SK-MEL-5 (cell line): ENCODE results near the gene TXNL4B. TPM values are rescaled to one million over a fixed set of nuclear protein-coding genes. Genes with fewer than 3 reads are reported as not detected.
A peak's percentile ranks its signal among the peaks of the same experiment; 100 is the strongest.

Experiments used
- DNase-seq: peaks from one replicate; pipeline ENCODE4 v3.0.0-alpha.2; 2016; ENCODE audit warnings: low read depth, low spot score
- in situ Hi-C: cut with HindIII; loops from 2 replicates; pipeline ENCODE4 v1.10.0; 2016; ENCODE audit warnings: low sequenced_read_pairs, high pct_unique_total_duplicates, low pct_unique_long_range_greater_than_20kb
- polyA plus RNA-seq, 2 experiments: library from polyadenylated mRNA; depleted of rRNA; stranded (reverse); fragments of >200 nt; gene quantifications; 2 replicates each; pipeline ENCODE4 v1.2.3, GENCODE V29; 2015
- total RNA-seq: library from RNA; depleted of rRNA; stranded (reverse); fragments of >200 nt; shearing (Covaris generic); gene quantifications from 2 replicates; pipeline ENCODE4 v1.2.3, GENCODE V29; 2014; rRNA removed

Gene TXNL4B
- 11.0 and 11.2 TPM in 2 replicates for total RNA-seq
- 16.1 and 17.2 TPM in 2 replicates for polyA plus RNA-seq (2015; cell fraction: cytosol; rRNA removed)
- polyA plus RNA-seq (2015; cell fraction: nucleus; rRNA removed), result 7.2 and 8.2 TPM in 2 replicates

- DNase-seq, result peak; percentile 99
- in situ Hi-C loops, result no loop called here
These were observed at the start of gene TXNL4B, which contains the start of gene DHX38 for GRCh38 chr16:72093448-72094265. Gene TXNL4B, minus strand, starts transcription at chr16:72093620. Its CDS starts 2,871 bp downstream, at chr16:72090749. Gene DHX38, plus strand, starts transcription at chr16:72093847. Its CDS starts 2,311 bp downstream, at chr16:72096158.

DNA sequence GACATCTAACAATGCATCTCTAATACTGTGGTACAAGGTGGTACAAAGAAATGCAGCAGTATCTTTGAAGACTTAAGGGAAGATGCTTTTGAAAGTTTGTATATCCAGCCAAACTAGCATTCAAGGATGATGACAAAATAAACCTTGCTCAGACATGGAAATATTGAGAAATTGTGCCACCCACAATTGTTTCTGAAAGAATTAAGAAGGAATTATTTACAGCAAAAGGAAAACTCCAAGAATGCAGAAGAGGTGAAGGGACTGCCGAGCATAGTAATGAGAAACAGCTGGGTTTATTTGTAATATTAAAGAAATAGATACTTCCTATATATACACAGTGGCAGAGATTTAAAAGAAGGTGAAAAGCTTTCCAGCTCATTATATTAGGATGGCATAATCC lies 49.1 kb upstream of the TXNL4B start:
- in situ Hi-C loops, result no loop called here
- no peak for DNase-seq

DNA sequence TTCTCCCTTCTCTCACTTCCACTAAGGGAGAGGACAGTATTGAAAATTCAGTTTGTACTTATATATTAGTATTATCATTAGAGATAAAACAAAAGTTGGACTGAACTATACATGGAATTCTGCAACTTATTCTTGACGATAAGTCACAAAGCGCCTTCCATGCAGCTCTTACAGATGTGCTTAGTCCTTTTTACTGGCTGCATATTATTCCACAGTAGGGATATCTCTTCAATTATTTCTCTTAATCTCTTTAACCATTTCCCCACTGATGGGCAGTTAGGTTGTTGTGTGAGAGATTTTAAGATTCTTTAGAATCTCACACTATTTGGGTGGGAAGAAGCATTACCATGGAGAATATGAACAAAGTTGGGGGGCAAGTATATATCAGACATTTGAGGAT lies 46.5 kb upstream of the TXNL4B start:
- DNase-seq, result no peak
- in situ Hi-C loops, result no loop called here

DNA sequence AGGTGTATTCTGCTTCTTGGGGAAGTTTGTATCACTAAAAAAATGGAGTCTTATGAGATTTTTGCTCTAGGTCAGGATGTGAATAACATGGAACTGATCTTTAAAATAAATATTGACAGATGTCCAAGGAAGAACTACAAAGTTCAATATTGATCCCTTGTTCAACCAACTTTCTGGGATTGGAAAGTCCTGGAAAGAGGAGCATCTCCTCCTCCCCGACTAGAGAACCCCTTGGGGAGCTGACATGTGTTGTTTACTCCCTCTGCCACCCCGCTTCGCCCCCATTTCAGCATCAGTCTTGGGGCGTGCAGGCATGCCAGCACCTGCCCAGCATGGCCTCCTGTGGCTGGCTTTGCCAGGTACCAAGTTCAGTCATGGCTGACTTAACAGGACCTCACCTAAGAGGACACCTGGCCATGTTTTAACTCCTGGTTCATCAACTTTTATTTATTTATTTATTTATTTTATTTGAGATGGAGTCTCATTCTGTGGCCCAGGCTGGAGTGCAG lies 44.7 kb upstream of the TXNL4B start:
- in situ Hi-C loops, result no loop called here
- DNase-seq, result no peak

DNA sequence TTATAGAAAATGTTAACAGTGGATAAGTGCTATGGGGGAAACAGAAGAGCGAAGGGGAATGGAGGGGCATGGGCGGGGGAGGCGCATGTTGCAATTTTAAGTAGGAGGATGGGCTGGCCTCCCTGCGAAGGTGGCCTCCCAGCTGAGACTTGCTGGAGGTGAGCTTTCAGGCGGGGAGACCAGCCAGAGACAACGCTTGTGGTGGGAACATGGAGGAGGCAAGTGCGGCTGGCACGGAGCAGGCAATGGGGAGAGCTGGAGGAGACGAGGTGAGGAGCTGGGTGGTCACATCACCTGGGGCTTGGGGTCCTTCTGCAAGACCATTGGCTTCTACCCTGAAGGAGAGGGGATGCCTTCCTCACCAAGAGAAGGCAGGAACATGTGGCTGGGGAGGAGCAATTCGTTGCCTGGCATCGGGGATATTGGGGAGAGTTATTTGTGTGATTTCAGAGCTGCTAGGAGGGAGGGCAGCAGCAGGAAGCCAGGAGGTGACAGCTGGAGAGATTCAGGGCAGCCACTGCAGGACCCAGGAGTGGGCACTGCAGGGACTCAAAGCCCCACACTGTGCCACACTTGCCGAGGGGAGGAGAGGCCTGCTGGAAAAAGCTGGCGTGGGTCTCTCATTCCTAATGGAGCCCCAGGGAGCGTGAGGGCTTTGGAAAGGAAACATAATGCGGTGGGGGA lies 44.1 kb upstream of the TXNL4B start:
- DNase-seq, result no peak
- in situ Hi-C loops, result no loop called here

DNA sequence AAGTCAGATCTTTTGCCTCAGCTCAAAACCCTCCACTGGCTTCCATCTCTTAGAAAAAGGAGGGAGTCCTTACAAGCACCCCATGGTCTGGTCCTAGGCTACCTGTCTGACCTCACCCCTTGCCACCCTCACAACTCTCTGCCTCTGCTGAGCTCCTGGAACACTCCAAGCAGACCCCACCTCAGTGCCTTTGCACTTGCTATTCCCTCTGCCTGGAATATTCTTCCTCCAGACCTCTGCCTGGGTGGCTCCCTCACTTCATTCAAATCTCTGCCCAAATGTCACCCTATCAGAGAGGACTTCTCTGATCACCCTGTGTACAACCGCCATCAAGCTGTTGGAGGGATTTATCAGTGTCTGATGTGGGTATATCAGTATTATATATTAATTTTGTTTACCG lies 41.1 kb upstream of the TXNL4B start:
- no peak for DNase-seq
- in situ Hi-C loops, result no loop called here

- in situ Hi-C loops, result no loop called here
- no peak for DNase-seq
These were observed 39.3 kb upstream of the TXNL4B start for GRCh38 chr16:72132726-72133125.

DNA sequence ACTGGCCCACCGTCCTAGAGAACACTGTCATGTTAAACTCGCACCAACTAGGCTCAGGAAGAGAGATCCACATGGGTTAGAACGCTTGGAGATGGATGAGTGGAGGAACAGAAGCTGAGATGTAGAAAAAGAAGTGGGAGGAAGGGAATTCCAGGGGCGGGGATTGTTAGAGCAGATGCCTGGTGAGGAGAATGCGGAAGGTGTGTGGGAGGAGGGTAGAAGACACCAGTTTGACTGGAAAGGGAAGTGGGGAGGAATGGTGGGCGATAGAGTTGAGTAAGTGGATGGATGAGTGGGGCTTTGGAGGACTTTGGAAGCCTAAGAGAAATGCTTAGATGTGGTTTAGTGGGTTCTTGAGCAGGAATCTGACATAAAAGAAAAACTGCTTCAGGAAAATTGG lies 37.6 kb upstream of the TXNL4B start:
- in situ Hi-C loops, result no loop called here
- no peak for DNase-seq

DNA sequence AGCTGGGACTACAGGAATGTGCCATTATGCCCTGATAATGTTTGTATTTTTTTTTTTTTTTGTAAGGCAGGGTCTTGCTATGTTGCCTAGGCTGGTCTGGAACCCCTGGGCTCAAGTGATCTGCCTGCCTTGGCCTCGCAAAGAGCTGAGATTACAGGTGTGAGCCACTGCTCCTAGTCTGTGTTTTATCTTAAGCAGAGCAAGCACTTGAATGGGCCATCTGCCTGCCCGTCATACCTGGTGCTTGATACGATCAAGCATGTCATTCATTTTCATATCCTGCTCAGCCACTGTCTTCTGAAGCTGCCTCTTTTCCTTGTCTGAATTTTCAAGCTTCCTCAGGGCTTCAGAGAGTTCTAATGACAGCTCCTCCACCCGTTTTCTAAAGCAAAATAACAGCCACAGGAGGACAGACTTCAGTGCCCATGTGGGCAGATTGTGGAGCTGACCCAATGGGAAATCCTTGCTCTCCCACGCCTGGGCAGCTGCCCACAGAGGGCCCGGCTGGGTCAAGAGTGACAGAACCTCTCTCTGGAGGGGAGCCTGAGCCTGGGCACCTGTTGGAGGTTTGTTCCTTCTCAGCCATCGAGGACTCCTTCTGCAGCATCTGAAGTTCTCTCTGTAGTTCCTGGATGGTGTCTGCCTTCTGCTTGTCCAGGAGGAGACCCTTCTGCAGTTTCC lies 36.7 kb upstream of the TXNL4B start:
- in situ Hi-C loops, result no loop called here
- no peak for DNase-seq

- in situ Hi-C loops, result no loop called here
- DNase-seq, result no peak
These were observed 35.3 kb upstream of the TXNL4B start for GRCh38 chr16:72128701-72129100.

DNA sequence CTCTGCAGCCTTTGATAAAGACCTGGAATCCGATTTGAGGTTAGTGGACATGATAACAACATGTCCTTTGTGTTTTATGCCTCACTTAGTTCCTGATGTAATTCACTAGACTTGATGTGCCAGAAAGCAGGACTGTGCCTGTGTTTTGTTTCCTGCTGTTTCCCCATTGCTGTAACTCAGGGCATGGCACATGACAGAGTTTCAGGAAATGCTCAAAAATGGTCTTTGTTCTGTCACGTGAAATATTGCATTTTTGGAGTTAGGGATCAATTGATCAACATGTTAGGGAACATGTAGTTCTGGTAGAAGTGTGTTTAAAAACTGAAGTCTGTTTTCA lies 33.0 kb upstream of the TXNL4B start:
- in situ Hi-C loops, result no loop called here
- DNase-seq, result peak; percentile 79

- DNase-seq, result no peak
These were observed 32.4 kb upstream of the TXNL4B start for GRCh38 chr16:72125635-72126428.

GRCh38 chr16:72124761-72125634 lies 31.6 kb upstream of the TXNL4B start:
- in situ Hi-C loops, result no loop called here
- peak; percentile 78 for DNase-seq

More at GRCh38 chr16:72125635-72126428, 32.4 kb upstream of the TXNL4B start:
- in situ Hi-C loops, result no loop called here

DNA sequence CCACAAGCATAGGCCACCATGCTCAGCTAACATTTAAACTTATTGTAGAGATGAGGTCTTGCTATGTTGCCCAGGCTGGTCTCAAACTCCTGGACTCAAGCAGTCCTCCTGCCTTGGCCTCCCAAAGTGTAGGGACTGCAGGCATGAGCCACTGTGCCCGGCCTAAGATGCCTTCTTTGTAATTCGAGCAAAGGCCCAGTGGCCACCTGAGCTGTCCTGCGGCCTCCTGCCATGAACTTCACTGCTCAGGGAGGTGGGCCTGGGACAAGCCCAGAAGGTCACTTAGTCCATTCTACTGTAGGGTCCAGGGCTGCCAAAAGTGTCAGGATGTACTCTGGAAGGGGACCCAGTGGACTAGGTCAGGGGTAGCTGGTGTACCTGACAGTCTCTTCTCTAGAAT lies 30.7 kb upstream of the TXNL4B start:
- DNase-seq, result no peak
- in situ Hi-C loops, result no loop called here

- DNase-seq, result no peak
- in situ Hi-C loops, result no loop called here
These were observed 30.0 kb upstream of the TXNL4B start for GRCh38 chr16:72123426-72123825.

DNA sequence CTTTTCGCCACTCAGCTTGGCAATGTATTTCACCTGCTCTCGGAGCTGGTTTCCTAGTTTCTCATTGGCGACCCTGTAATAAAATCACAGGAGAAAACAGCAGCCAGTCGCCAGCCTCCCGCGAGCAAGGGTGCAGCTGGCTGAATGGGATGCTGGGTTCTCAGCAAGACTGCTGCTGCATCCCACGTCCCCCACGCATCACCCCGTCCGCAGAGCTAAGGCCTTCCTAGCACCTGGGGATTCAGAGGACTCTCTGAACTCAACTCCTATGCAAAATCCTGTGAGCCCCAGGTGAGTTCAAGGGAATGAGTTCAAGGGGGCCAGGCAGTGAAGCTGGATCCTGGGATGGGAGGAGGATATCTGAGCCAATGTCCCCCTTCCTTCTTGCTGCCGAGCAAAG lies 29.5 kb upstream of the TXNL4B start:
- in situ Hi-C loops, result no loop called here
- DNase-seq, result no peak

- no peak for DNase-seq
- in situ Hi-C loops, result no loop called here
These were observed 28.9 kb upstream of the TXNL4B start for GRCh38 chr16:72122308-72122707.
